ENCODE measurements around the gene HMGN4.

GRCh38 chr6:26491604-26492003, 46.6 kb upstream of the HMGN4 start:
- TF ChIP-seq CTCF (IDR thresholded peaks at IDR 0.05) (no peak), POLR2A (IDR thresholded peaks at IDR 0.05) (no peak)
